Endothelial cell (in vitro differentiated cells): Measurements from ENCODE around the gene TENM4. TPM values are rescaled to one million over a fixed set of nuclear protein-coding genes. Genes with fewer than 3 reads are reported as not detected.

Source experiments
- DNase-seq: peaks from one replicate; pipeline ENCODE4 v3.0.0; 2021; ENCODE audit warnings: low spot score
- H3K27ac Mint-ChIP-seq: one replicate; pipeline ENCODE4 v1.8.0; 2021; ENCODE audit warnings: mixed read lengths, inconsistent platforms; ENCODE audit not compliant: unreplicated experiment
- H3K27me3 Mint-ChIP-seq: one replicate; pipeline ENCODE4 v1.8.0; 2021; ENCODE audit warnings: mild to moderate bottlenecking, moderate library complexity, mixed read lengths, inconsistent platforms; ENCODE audit not compliant: unreplicated experiment
- H3K36me3 Mint-ChIP-seq: one replicate; pipeline ENCODE4 v1.8.0; 2021; ENCODE audit warnings: mild to moderate bottlenecking, low read depth, mixed read lengths, inconsistent platforms; ENCODE audit not compliant: unreplicated experiment
- H3K4me1 Mint-ChIP-seq: one replicate; pipeline ENCODE4 v1.8.0; 2021; ENCODE audit warnings: mild to moderate bottlenecking, mixed read lengths, inconsistent platforms; ENCODE audit not compliant: unreplicated experiment
- H3K4me3 Mint-ChIP-seq: one replicate; pipeline ENCODE4 v1.8.0; 2021; ENCODE audit warnings: mild to moderate bottlenecking, mixed read lengths, inconsistent platforms; ENCODE audit not compliant: unreplicated experiment
- H3K9me3 Mint-ChIP-seq: one replicate; pipeline ENCODE4 v1.8.0; 2021; ENCODE audit warnings: mixed read lengths, inconsistent platforms; ENCODE audit not compliant: unreplicated experiment
- CTCF ChIP-seq: fragments of 200-600 bp; sonication (generic); IDR thresholded peaks from one replicate; pipeline ENCODE4 v1.5.0; 2021; ENCODE audit warnings: antibody characterized with exemption; ENCODE audit not compliant: unreplicated experiment
- total RNA-seq: library from RNA; stranded (reverse); fragmentation: NEBNext Ultra II Directional; extraction: Animal tissue kit (Norgen Biotek cat#: 25700); gene quantifications from one replicate; pipeline ENCODE4 v1.2.1, GENCODE V29; 2021; ENCODE audit not compliant: unreplicated experiment

The TENM4 gene
- total RNA-seq, 1 donor from 2014 or later: 1.8 TPM

DNA sequence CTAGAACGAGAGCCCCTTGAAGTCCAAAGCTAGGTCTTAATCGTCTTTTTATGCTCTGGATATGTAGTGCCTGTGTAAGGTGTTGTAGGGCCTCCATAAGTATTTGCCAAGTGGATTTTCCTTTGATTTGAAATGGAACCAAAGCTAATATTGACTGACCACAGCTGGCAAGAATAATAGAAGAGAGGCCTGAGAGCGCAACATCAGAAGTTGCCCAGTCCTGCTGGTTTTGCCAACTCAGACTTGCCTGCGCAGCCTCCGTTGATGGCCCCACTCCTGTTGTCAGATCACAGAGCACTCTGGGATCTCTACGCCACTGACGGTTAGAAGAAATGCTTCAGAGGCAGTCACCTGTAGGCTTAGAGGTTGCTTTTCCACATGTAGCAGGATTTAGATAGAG is 251.2 kb downstream of the TENM4 start:
- no peak overlapping the region for H3K4me3 Mint-ChIP-seq
- DNase-seq: no peak
- no peaks in the 10 kb centered on the region for H3K27me3 Mint-ChIP-seq
- no peaks in the 10 kb centered on the region for H3K36me3 Mint-ChIP-seq
- no peaks in the 10 kb centered on the region for H3K9me3 Mint-ChIP-seq
- TF ChIP-seq CTCF: no peak
- no peaks in the 10 kb centered on the region for H3K4me1 Mint-ChIP-seq
- no peak overlapping the region for H3K27ac Mint-ChIP-seq

GRCh38 chr11:79189055-79189454 is 251.8 kb downstream of the TENM4 start:
- DNase-seq: no peak
- Mint-ChIP-seq H3K4me3 (no peak overlapping the region), H3K9me3 (no peaks in the 10 kb centered on the region), H3K36me3 (no peaks in the 10 kb centered on the region), H3K27ac (no peak overlapping the region), H3K27me3 (no peaks in the 10 kb centered on the region), H3K4me1 (no peaks in the 10 kb centered on the region)
- no peak for TF ChIP-seq CTCF

DNA sequence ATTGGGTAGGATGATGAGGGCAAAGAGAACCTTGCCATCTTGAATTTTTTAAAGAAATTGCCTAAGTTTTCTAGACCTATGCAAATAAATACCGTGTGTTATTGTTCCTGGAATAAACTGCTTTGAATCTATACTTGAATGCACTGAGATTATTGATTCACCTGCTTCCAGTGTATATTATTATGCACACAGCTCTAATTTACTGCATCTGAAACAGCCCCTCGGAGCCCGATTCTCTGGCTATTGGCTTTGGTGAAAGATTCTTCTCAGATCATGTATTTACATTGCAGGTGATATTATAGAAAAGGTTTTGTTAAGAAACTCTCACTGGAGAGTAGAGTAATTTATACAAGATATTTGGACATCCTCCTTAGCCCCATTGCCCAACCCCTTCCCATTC is 254.2 kb downstream of the TENM4 start:
- H3K27ac Mint-ChIP-seq: no peak overlapping the region
- no peak for TF ChIP-seq CTCF
- DNase-seq: no peak
- no peak overlapping the region for H3K4me3 Mint-ChIP-seq
- H3K27me3 Mint-ChIP-seq: no peaks in the 10 kb centered on the region
- no peaks in the 10 kb centered on the region for H3K9me3 Mint-ChIP-seq
- no peaks in the 10 kb centered on the region for H3K4me1 Mint-ChIP-seq
- no peaks in the 10 kb centered on the region for H3K36me3 Mint-ChIP-seq

DNA sequence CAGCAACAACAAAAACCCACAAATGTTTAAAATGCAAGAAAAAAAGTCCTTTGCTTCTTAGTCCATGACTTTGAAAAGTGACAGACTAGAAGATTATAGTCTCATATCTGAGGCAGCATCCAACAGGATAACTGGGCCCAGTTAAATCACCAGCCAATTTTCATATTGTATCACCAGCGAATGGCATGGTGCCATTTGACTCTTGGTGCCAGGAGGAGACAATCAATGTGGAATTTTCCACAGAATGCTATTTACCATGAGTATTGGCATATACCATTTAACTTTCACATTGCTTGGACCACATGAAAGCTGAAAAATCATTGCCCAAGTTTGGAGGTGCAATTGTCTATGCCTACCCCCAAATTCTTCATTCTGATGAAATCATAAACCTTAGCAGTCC is 255.5 kb downstream of the TENM4 start:
- H3K9me3 Mint-ChIP-seq: no peaks in the 10 kb centered on the region
- DNase-seq: no peak
- H3K36me3 Mint-ChIP-seq: no peaks in the 10 kb centered on the region
- TF ChIP-seq CTCF: no peak
- no peaks in the 10 kb centered on the region for H3K4me1 Mint-ChIP-seq
- H3K27ac Mint-ChIP-seq: no peak overlapping the region
- no peaks in the 10 kb centered on the region for H3K27me3 Mint-ChIP-seq
- no peak overlapping the region for H3K4me3 Mint-ChIP-seq

DNA sequence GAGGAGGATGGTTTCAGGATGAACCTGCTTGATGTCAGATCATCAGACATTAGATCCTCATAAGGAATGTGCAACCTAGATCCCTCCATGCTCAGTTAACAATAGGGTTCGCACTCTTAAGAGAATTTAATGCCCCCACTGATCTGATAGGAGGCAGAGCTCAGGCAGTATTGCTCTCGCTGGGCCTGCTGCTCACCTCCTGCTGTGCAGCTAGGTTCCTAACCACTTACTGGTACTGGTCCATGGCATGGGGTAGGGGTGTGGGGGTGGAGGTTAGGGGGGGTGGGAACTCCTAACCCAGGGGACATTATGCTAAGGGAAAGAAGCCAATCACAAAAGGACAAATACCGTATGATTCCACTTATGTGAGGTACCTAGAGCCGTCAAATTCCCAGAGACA is 256.5 kb downstream of the TENM4 start:
- Mint-ChIP-seq H3K4me1 (no peaks in the 10 kb centered on the region), H3K27me3 (no peaks in the 10 kb centered on the region), H3K36me3 (no peaks in the 10 kb centered on the region), H3K4me3 (no peak overlapping the region), H3K27ac (no peak overlapping the region), H3K9me3 (no peaks in the 10 kb centered on the region)
- TF ChIP-seq CTCF: no peak
- no peak for DNase-seq
